ENCODE data around the gene LMTK2.

Gene LMTK2

DNA sequence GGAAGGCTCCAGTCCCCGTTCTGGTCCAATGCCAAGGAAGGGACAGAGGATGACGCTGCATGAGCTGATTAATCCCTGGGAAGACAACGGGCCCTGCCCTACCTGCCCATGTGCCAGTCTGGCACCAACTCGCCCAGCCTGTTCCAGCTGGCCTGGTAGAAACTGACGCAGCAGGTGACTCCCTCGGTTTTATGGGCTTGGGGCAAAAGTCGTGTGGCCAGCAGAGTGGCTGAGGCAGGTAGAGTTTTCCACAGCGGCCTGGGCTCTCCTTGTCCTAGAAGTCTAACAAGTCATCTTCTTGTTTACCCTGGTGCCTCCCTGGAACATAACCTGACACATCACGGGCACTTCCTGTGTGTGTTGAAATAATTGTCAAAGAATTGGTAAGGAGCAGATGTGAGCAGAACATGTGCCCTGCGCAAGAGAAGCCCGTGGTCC, 20.4 kb upstream of the LMTK2 start:
- FAIRE-seq (no peak), DNase-seq (ENCODE audit: insufficient read length, low spot score) (no peak)
- TF ChIP-seq, protein P1, sequence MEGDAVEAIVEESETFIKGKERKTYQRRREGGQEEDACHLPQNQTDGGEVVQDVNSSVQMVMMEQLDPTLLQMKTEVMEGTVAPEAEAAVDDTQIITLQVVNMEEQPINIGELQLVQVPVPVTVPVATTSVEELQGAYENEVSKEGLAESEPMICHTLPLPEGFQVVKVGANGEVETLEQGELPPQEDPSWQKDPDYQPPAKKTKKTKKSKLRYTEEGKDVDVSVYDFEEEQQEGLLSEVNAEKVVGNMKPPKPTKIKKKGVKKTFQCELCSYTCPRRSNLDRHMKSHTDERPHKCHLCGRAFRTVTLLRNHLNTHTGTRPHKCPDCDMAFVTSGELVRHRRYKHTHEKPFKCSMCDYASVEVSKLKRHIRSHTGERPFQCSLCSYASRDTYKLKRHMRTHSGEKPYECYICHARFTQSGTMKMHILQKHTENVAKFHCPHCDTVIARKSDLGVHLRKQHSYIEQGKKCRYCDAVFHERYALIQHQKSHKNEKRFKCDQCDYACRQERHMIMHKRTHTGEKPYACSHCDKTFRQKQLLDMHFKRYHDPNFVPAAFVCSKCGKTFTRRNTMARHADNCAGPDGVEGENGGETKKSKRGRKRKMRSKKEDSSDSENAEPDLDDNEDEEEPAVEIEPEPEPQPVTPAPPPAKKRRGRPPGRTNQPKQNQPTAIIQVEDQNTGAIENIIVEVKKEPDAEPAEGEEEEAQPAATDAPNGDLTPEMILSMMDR (IDR thresholded peaks at IDR 0.05; ENCODE audit: insufficient read depth, missing control alignments), result no peak

DNA sequence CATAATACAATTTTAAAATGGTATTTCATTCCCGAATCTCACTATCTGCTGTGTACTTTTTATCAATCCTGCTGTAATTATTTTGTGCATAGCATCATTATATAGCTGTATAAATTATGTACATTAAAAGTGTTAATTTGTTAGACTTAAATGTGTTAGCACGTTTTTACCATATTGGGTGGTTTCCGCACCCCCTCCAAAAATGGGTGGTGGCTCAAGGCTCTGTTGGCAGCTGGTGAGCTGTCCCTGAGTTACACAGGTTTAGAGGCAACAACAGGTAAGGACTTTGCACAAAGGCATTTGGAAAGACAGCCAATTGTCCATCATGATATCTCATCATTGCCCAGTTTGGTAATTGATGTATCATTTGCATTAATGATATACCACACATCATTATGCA, 18.6 kb upstream of the LMTK2 start:
- no peak for FAIRE-seq
- TF ChIP-seq, protein P1 (IDR thresholded peaks at IDR 0.05; ENCODE audit: insufficient read depth, missing control alignments), result no peak
- DNase-seq (ENCODE audit: insufficient read length, low spot score), result no peak

DNA sequence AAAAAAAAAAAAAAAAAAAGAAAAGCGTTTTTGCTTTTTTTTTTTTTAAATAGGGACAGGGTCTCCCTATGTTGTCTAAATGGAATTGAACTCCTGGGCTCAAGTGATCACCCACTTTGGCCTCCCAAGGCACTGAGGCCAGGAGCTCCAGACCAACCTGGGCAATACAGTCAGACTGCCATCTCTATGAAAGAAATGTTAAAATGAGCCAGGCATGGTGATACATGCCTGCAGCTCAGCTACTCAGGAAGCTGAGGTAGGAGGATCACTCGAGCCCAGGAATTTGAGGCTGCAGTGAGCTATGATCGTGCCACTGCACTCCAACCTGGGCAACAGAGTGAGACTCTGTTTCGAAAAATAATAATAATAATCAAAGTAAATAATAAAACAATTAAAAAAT, 16.5 kb upstream of the LMTK2 start:
- DNase-seq (ENCODE audit: insufficient read length, low spot score), result no peak
- TF ChIP-seq, protein P1 (IDR thresholded peaks at IDR 0.05; ENCODE audit: insufficient read depth, missing control alignments), result no peak
- FAIRE-seq, result no peak

DNA sequence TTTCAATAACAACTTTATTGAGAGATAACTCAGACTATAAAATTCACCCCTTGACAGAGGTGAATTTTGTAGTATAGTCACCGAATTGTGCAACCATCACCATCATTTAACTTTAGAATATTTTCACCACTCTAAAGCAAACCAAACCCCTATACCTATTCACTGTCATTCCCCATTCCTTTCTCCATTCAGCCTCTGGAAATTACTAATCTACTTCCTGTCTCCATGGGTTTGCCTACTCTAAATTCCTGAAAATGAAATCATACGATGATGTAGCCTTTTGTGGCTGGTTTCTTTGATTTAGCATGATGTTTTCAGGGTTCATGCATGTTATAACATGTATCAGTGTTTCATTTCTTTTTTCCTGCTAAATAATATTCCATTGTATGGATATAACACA, 15.6 kb upstream of the LMTK2 start:
- DNase-seq (ENCODE audit: insufficient read length, low spot score), result no peak
- FAIRE-seq, result no peak
- TF ChIP-seq, protein P1 (IDR thresholded peaks at IDR 0.05; ENCODE audit: insufficient read depth, missing control alignments), result no peak

DNA sequence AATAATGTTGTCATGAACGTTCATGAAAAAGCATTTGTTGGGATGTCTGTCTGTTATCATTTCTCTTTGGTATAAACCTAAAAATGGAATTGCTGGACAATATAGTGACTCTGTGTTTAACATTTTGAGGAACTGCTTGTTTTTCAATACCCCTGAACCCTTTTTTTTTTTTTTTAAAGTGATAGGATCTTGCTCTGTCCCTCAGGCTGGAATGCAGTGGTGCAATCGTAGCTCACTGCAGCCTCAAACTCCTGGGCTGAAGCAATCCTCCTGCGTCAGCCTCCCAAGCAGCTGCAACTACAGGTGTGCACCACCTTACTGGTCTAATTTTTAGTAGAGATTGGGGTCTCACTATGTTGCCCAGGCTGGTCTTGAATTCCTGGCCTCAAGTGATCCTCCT, 15.1 kb upstream of the LMTK2 start:
- TF ChIP-seq, protein P1 (IDR thresholded peaks at IDR 0.05; ENCODE audit: insufficient read depth, missing control alignments), result no peak
- no peak for FAIRE-seq
- DNase-seq (ENCODE audit: insufficient read length, low spot score), result no peak

DNA sequence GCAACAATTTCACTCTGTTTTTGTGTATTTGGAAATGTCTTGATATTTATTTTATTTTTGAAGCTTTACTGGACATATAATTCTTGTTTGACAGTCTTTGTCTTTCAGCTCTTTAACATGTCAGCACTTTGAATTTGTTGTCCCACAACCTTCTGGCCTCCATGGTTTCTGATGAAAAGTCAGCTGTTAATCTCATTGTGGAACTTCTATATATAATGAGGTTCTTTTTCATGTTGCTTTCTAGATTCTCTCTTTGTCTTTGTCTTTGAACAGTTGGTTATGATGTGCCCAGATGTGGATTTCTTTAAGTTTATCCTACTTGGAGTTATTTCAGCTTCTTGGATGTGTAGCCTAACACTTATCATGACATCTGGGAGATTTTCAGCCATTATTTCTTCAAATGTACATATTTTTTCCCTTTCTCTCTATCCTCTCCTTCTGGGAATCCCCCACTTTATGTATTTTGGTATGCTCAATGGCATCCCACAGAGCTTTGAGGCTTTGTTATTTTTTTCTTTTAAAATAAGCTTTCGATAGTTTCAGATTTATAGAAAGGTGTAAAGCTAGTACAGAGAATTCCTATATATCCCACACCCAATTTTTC, 9.5 kb upstream of the LMTK2 start:
- DNase-seq (ENCODE audit: insufficient read length, low spot score) (no peak), FAIRE-seq (no peak)
- TF ChIP-seq, protein P1 (IDR thresholded peaks at IDR 0.05; ENCODE audit: insufficient read depth, missing control alignments), result no peak

DNA sequence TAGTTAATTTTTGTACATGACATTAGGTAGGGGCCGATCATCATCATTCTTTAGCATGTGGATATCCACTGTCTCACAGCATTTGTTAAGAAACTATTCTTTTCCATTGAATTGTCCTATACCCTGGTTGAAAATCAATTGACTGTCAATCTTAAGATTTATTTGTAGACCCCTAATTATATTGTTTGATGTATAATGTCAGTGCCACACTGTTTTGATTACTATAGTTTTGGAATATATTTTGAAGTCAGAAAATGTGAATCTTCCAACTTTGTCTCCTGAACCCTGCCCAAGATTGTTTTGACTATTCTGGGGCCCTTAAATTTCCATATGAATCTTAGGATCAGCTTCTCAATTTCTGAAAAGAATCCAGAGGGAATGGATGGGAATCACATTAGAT, 6.6 kb upstream of the LMTK2 start:
- no peak for DNase-seq (ENCODE audit: insufficient read length, low spot score)
- no peak for FAIRE-seq
- TF ChIP-seq, protein P1 (IDR thresholded peaks at IDR 0.05; ENCODE audit: insufficient read depth, missing control alignments), result no peak

Measured in D721Med (cell line).